ENCODE results near the gene LDLRAP1.

- TF ChIP-seq, protein P1, sequence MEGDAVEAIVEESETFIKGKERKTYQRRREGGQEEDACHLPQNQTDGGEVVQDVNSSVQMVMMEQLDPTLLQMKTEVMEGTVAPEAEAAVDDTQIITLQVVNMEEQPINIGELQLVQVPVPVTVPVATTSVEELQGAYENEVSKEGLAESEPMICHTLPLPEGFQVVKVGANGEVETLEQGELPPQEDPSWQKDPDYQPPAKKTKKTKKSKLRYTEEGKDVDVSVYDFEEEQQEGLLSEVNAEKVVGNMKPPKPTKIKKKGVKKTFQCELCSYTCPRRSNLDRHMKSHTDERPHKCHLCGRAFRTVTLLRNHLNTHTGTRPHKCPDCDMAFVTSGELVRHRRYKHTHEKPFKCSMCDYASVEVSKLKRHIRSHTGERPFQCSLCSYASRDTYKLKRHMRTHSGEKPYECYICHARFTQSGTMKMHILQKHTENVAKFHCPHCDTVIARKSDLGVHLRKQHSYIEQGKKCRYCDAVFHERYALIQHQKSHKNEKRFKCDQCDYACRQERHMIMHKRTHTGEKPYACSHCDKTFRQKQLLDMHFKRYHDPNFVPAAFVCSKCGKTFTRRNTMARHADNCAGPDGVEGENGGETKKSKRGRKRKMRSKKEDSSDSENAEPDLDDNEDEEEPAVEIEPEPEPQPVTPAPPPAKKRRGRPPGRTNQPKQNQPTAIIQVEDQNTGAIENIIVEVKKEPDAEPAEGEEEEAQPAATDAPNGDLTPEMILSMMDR (IDR thresholded peaks at IDR 0.05; ENCODE audit: insufficient read depth, low read length, poor library complexity, severe bottlenecking), result no peak
- TF ChIP-seq EZH2phosphoT487 (conservative IDR thresholded peaks at IDR 0.05; ENCODE audit: low read length), result no peak
Measured at GRCh38 chr1:25544243-25544764, 898 bp downstream of the LDLRAP1 start.
